H1 (cell line): ENCODE data around the gene TOMT. TPM values are rescaled to one million over a fixed set of nuclear protein-coding genes. Genes with fewer than 3 reads are reported as not detected.
"Not testable (repeated sequence)": the region's sequence is repeated elsewhere in the genome, so short reads cannot be mapped to it uniquely, and the experiment has no call there.

ENCODE experiments used
- CTCF ChIA-PET: fragments of 300-600 bp; sonication (Branson Sonifier 250); formaldehyde crosslinking; loops from one replicate; lab custom pipeline; 2021; ENCODE audit not compliant: partially characterized antibody; lab: Charles Lee
- POLR2A ChIA-PET: fragments of 300-600 bp; sonication (Branson Sonifier 250); formaldehyde crosslinking; loops from one replicate; lab custom pipeline; 2021; ENCODE audit warnings: inconsistent platforms; ENCODE audit not compliant: partially characterized antibody; lab: Charles Lee
- DNase-seq, 2 experiments: peaks; one replicate each; pipeline versions ENCODE4 v3.0.0 to v3.0.0-alpha.2; 2010 to 2022; ENCODE audit warnings: low spot score in 2 of 2, low read depth in 1 of 2, mixed read lengths in 1 of 2
- FAIRE-seq: peaks from 2 replicates; lab custom pipeline; 2011; peaks lifted over from hg19 to GRCh38; lab: Jason Lieb, UNC
- H2AFZ ChIP-seq: 2 replicates; pipeline ENCODE4 v1.8.1; 2012; ENCODE audit warnings: low read length, inconsistent platforms
- H2AK5ac ChIP-seq: 2 replicates; pipeline ENCODE4 v1.6.1; 2013; ENCODE audit warnings: low read depth, low read length
- H2BK120ac ChIP-seq: replicated peaks from 2 replicates; pipeline ENCODE3; 2013; ENCODE audit warnings: low read depth, low read length, inconsistent platforms
- H2BK12ac ChIP-seq: 2 replicates; pipeline ENCODE4 v1.6.1; 2013; ENCODE audit warnings: low read depth, low read length
- H2BK15ac ChIP-seq: 2 replicates; pipeline ENCODE4 v1.6.1; 2013; ENCODE audit warnings: low read length
- H2BK20ac ChIP-seq: 2 replicates; pipeline ENCODE4 v1.6.1; 2013; ENCODE audit warnings: low read length
- H2BK5ac ChIP-seq: 2 replicates; pipeline ENCODE4 v1.6.1; 2013; ENCODE audit warnings: low read depth, low read length
- H3K14ac ChIP-seq: 2 replicates; pipeline ENCODE4 v1.6.1; 2013; ENCODE audit warnings: inconsistent platforms; ENCODE audit not compliant: insufficient read length
- H3K18ac ChIP-seq: 2 replicates; pipeline ENCODE4 v1.6.1; 2013; ENCODE audit warnings: low read length; ENCODE audit errors: extremely low read depth
- H3K23ac ChIP-seq: 2 replicates; pipeline ENCODE4 v1.6.1; 2013; ENCODE audit warnings: inconsistent platforms; ENCODE audit not compliant: insufficient read length
- H3K23me2 ChIP-seq: 2 replicates; pipeline ENCODE4 v1.6.1; 2013; ENCODE audit warnings: low read depth, low read length
- H3K27ac ChIP-seq: 2 replicates; pipeline ENCODE4 v1.6.1; 2011; ENCODE audit warnings: low read depth, low read length, inconsistent platforms
- H3K27me3 ChIP-seq, 4 experiments: replicated peaks in 1 of 4; 1 replicate in 1 of 4; 2 replicates in 3 of 4; pipeline versions ENCODE4 v1.6.1 to v1.8.1; 2011 to 2013; ENCODE audit warnings: low read length in 3 of 4, mild to moderate bottlenecking in 3 of 4, inconsistent platforms in 2 of 4, mixed read lengths in 2 of 4, moderate library complexity in 1 of 4; ENCODE audit not compliant: control insufficient read depth in 3 of 4, insufficient read depth in 3 of 4; ENCODE audit errors: extremely low read depth in 1 of 4
- H3K36me3 ChIP-seq, 4 experiments: 2 replicates each; pipeline versions ENCODE4 v1.6.1 to v1.8.1; 2011 to 2013; ENCODE audit warnings: mild to moderate bottlenecking in 4 of 4, low read length in 3 of 4, moderate library complexity in 2 of 4, control low read depth in 1 of 4, inconsistent platforms in 1 of 4; ENCODE audit not compliant: insufficient read depth in 4 of 4, control insufficient read depth in 2 of 4
- H3K4ac ChIP-seq: replicated peaks from 2 replicates; pipeline ENCODE3; 2013; ENCODE audit warnings: low read length, low read depth, mixed read lengths, inconsistent platforms; ENCODE audit not compliant: insufficient read length
- H3K4me1 ChIP-seq, 4 experiments: replicated peaks in 1 of 4; 1 replicate in 1 of 4; 2 replicates in 3 of 4; pipeline versions ENCODE4 v1.6.1 to v1.8.1; 2011 to 2013; ENCODE audit warnings: low read length in 3 of 4, inconsistent platforms in 2 of 4, mixed read lengths in 1 of 4; ENCODE audit not compliant: insufficient read depth in 4 of 4, control insufficient read depth in 3 of 4
- H3K4me2 ChIP-seq, 2 experiments: 2 replicates each; pipeline versions ENCODE4 v1.6.1 to v1.8.1; 2011 to 2013; ENCODE audit warnings: low read depth in 2 of 2, low read length in 2 of 2, control low read depth in 1 of 2, inconsistent platforms in 1 of 2, mild to moderate bottlenecking in 1 of 2; ENCODE audit not compliant: insufficient read depth in 1 of 2
- H3K4me3 ChIP-seq, 4 experiments: fragments of 200-600, 300-600 bp in 1 of 4; sonication (generic), shearing (Covaris generic), sonication (Bioruptor Twin) in 1 of 4; 2 replicates each; pipeline versions ENCODE4 v1.5.1 to v1.8.1; 2011 to 2016; ENCODE audit warnings: low read length in 4 of 4, low read depth in 3 of 4, control low read depth in 2 of 4, inconsistent platforms in 2 of 4, mild to moderate bottlenecking in 2 of 4, mixed read lengths in 1 of 4, moderate library complexity in 1 of 4; ENCODE audit not compliant: insufficient read depth in 2 of 4; ENCODE audit errors: extremely low read depth in 1 of 4
- H3K56ac ChIP-seq: replicated peaks from 2 replicates; pipeline ENCODE3; 2013; ENCODE audit warnings: low read depth, mild to moderate bottlenecking, mixed read lengths, low read length, inconsistent platforms; ENCODE audit not compliant: insufficient read length
- H3K79me1 ChIP-seq: 2 replicates; pipeline ENCODE4 v1.6.1; 2013; ENCODE audit warnings: low read depth, low read length, control low read depth
- H3K79me2 ChIP-seq, 2 experiments: 2 replicates each; pipeline versions ENCODE4 v1.6.1 to v1.8.1; 2012 to 2013; ENCODE audit warnings: low read length in 2 of 2, mild to moderate bottlenecking in 2 of 2, inconsistent platforms in 1 of 2; ENCODE audit not compliant: insufficient read depth in 2 of 2, control insufficient read depth in 1 of 2
- H3K9ac ChIP-seq, 4 experiments: replicated peaks in 1 of 4; 1 replicate in 1 of 4; 2 replicates in 3 of 4; pipeline versions ENCODE4 v1.6.1 to v1.8.1; 2011 to 2013; ENCODE audit warnings: low read depth in 3 of 4, low read length in 3 of 4, control low read depth in 2 of 4, mild to moderate bottlenecking in 2 of 4, moderate library complexity in 2 of 4, inconsistent platforms in 1 of 4; ENCODE audit errors: extremely low read depth in 1 of 4
- H3K9me3 ChIP-seq, 2 experiments: 2 replicates each; pipeline versions ENCODE4 v1.6.1 to v1.8.1; 2012 to 2013; ENCODE audit warnings: mild to moderate bottlenecking in 2 of 2, moderate library complexity in 2 of 2, control low read depth in 1 of 2, inconsistent platforms in 1 of 2, low read depth in 1 of 2, low read length in 1 of 2, mixed read lengths in 1 of 2; ENCODE audit not compliant: insufficient read depth in 2 of 2
- H4K20me1 ChIP-seq, 2 experiments: replicated peaks in 1 of 2; 2 replicates each; pipeline versions ENCODE3 to v1.8.1; 2011 to 2013; ENCODE audit warnings: inconsistent platforms in 2 of 2, low read length in 2 of 2, mild to moderate bottlenecking in 1 of 2; ENCODE audit not compliant: insufficient read depth in 2 of 2, control insufficient read depth in 1 of 2
- H4K5ac ChIP-seq: 2 replicates; pipeline ENCODE4 v1.6.1; 2013; ENCODE audit warnings: low read length, low read depth, mixed read lengths, inconsistent platforms; ENCODE audit not compliant: insufficient read length
- H4K8ac ChIP-seq: 2 replicates; pipeline ENCODE4 v1.8.0; 2013; ENCODE audit warnings: mild to moderate bottlenecking, moderate library complexity, low read length, inconsistent platforms; ENCODE audit not compliant: insufficient read depth; ENCODE audit errors: extremely low read depth
- H4K91ac ChIP-seq: replicated peaks from 2 replicates; pipeline ENCODE3; 2013; ENCODE audit warnings: low read length, mixed read lengths, inconsistent platforms; ENCODE audit not compliant: insufficient read length
- WGBS, 2 experiments: shearing (Covaris generic) in 1 of 2; methylation state at CpG; one replicate each; pipeline versions ENCODE4 v1.1.6 to v1.1.7; 2013 to 2015; ENCODE audit warnings: low lambda C conversion rate in 2 of 2, mixed read lengths in 2 of 2, inconsistent platforms in 1 of 2, low coverage in 1 of 2, missing lambda C conversion rate in 1 of 2; ENCODE audit not compliant: insufficient replicate concordance in 2 of 2, insufficient coverage in 1 of 2, insufficient read length in 1 of 2; ENCODE audit errors: extremely low coverage in 1 of 2, missing lambda C conversion rate in 1 of 2; 5-methylcytosine and 5-hydroxymethylcytosine counted together
- polyA plus RNA-seq, 7 experiments: library from polyadenylated mRNA; depleted of rRNA in 3 of 7; stranded (reverse) in 5 of 7; unstranded in 2 of 7; fragments of >200 nt in 5 of 7; fragments of 200-250 nt in 2 of 7; gene quantifications; 1 replicate in 5 of 7; 2 replicates in 1 of 7; 4 replicates in 1 of 7; pipeline versions ENCODE4 v1.2.1 to v1.2.3, GENCODE V29; 2011 to 2013; ENCODE audit warnings: missing spikeins in 2 of 7, mixed read lengths in 2 of 7
- total RNA-seq: library from RNA; stranded (reverse); fragmentation: NEBNext Ultra II Directional; extraction: Animal tissue kit (Norgen Biotek cat#: 25700); gene quantifications from 2 replicates; pipeline ENCODE4 v1.2.1, GENCODE V29; 2021

TOMT gene
- total and polyA plus RNA-seq, 2 of the 8 experiments (the other 6 are each of a cell fraction or from before 2014, with no cell fraction given): 0.11 TPM; not detected in 1

DNA sequence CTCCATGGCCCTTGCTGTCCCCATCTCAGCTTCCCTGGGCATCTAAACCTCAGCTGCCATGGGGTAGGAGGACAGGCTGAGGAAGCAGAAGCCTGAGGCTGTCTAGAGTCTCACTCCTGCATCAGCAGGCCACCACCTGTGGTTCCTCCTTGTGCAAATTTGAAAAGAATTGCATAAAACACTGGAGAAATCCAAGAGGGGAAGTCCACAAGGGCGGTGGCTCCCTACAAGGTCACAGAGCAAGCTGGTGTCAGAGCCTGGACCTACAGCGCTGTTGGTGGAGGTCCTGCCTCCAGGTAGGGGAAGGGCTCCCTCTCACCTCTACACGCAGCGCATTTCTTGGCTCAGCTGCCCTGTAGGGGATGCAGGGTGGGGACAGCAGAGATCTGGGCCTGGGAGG, 29.7 kb downstream of the TOMT start, which contains the start of gene FOLR3:
Gene FOLR3, plus strand, starts transcription at position 253 of the 400 bp plus-strand sequence. CDS start 228 bp downstream, outside the sequence.
- H3K4me1 ChIP-seq, H3K4me2 ChIP-seq, H2BK120ac ChIP-seq, H2AFZ ChIP-seq, H3K36me3 ChIP-seq, H2BK15ac ChIP-seq, POLR2A ChIA-PET, H3K23me2 ChIP-seq, H3K9me3 ChIP-seq, H3K56ac ChIP-seq, H4K20me1 ChIP-seq, H3K79me1 ChIP-seq, H2AK5ac ChIP-seq, H3K4ac ChIP-seq, H3K14ac ChIP-seq, H3K27me3 ChIP-seq, H3K79me2 ChIP-seq, H3K9ac ChIP-seq, H2BK20ac ChIP-seq, H3K18ac ChIP-seq, H4K5ac ChIP-seq, FAIRE-seq, H3K27ac ChIP-seq, DNase-seq, H3K4me3 ChIP-seq, H4K91ac ChIP-seq, H2BK12ac ChIP-seq, H3K23ac ChIP-seq, H2BK5ac ChIP-seq: not testable (repeated sequence)
- CTCF ChIA-PET: interaction anchor here (0.6 to 1.6 kb wide), 2 partner anchors 9 to 168 kb away, joined by 6 to 9 read pairs; no protein-coding TSS in a partner anchor
- WGBS, 2 experiments: 93% methylated on average over 3 of the region's 4 CpGs; no CpG with 5 or more reads in 1 of the 2 experiments
- peak within 1 kb of the TSS; percentile 14; the same call in 1 of the 2 replicates for H4K8ac ChIP-seq
